ENCODE data around the gene VSIG4. TPM values are rescaled to one million over a fixed set of nuclear protein-coding genes. Genes with fewer than 3 reads are reported as not detected.

VSIG4 gene
- polyA plus RNA-seq, 3 donors, result 5.7 to 7.6 (median 5.9) TPM

GRCh38 chrX:66028936-66029335 is 10.9 kb downstream of the VSIG4 start:
- DNase-seq, result no peak

- no peak for DNase-seq
These were observed 15.3 kb downstream of the VSIG4 start for GRCh38 chrX:66024570-66024969.

- DNase-seq, result no peak
These were observed 15.8 kb downstream of the VSIG4 start for GRCh38 chrX:66024092-66024467.

- DNase-seq, result no peak
These were observed 16.3 kb downstream of the VSIG4 start for GRCh38 chrX:66023385-66024091.

- no peak for DNase-seq
These were observed 17.1 kb downstream of the VSIG4 start for GRCh38 chrX:66022632-66023384.

- no peak for DNase-seq
These were observed 17.9 kb downstream of the VSIG4 start for GRCh38 chrX:66021765-66022631.

GRCh38 chrX:66021401-66021764 is 18.5 kb downstream of the VSIG4 start:
- DNase-seq, result no peak

GRCh38 chrX:66020631-66021334 is 19.1 kb downstream of the VSIG4 start:
- no peak for DNase-seq

- DNase-seq, result no peak
These were observed 19.9 kb downstream of the VSIG4 start for GRCh38 chrX:66019974-66020373.

- DNase-seq, result no peak
These were observed 20.6 kb downstream of the VSIG4 start for GRCh38 chrX:66019310-66019652.

- no peak for DNase-seq
These were observed 21.1 kb downstream of the VSIG4 start for GRCh38 chrX:66018585-66019309.

GRCh38 chrX:66017659-66018170 is 22.2 kb downstream of the VSIG4 start:
- no peak for DNase-seq

GRCh38 chrX:66016905-66017658 is 22.8 kb downstream of the VSIG4 start:
- no peak for DNase-seq

GRCh38 chrX:66015900-66016689 is 23.8 kb downstream of the VSIG4 start:
- no peak for DNase-seq

- DNase-seq, result no peak
These were observed 24.6 kb downstream of the VSIG4 start for GRCh38 chrX:66015152-66015831.

- no peak for DNase-seq
These were observed 25.3 kb downstream of the VSIG4 start for GRCh38 chrX:66014556-66014955.

GRCh38 chrX:66014084-66014483 is 25.8 kb downstream of the VSIG4 start:
- DNase-seq, result no peak

- no peak for DNase-seq
These were observed 26.6 kb downstream of the VSIG4 start for GRCh38 chrX:66013194-66013816.

Data from renal pelvis (tissue), 4 donors.